Renal cortical epithelial cell (primary cell): ENCODE measurements around the gene ALDH1L1. TPM values are rescaled to one million over a fixed set of nuclear protein-coding genes. Genes with fewer than 3 reads are reported as not detected.

Experiments
- DNase-seq: peaks from one replicate; pipeline ENCODE4 v3.0.0-alpha.2; 2011; ENCODE audit warnings: low read depth
- total RNA-seq: library from RNA; depleted of rRNA; stranded (reverse); fragments of >200 nt; gene quantifications from 2 replicates; pipeline ENCODE4 v1.2.3, GENCODE V29; 2014

The ALDH1L1 gene
- total RNA-seq, 1 donor from 2014 or later, result 4.6 TPM

- DNase-seq, result peak; percentile 7
These were observed 46.0 kb downstream of the ALDH1L1 start for GRCh38 chr3:126134219-126134975.

GRCh38 chr3:126133606-126134005 lies 46.8 kb downstream of the ALDH1L1 start:
- no peak for DNase-seq

GRCh38 chr3:126132751-126133511 lies 47.5 kb downstream of the ALDH1L1 start:
- DNase-seq, result no peak

GRCh38 chr3:126131881-126132750 lies 48.3 kb downstream of the ALDH1L1 start:
- no peak for DNase-seq

- DNase-seq, result peak; percentile 26
These were observed 49.2 kb downstream of the ALDH1L1 start for GRCh38 chr3:126130981-126131745.

- DNase-seq, result peak; percentile 24
These were observed 50.1 kb downstream of the ALDH1L1 start for GRCh38 chr3:126130081-126130855.

GRCh38 chr3:126129398-126129891 lies 50.9 kb downstream of the ALDH1L1 start:
- peak; percentile 82 for DNase-seq

GRCh38 chr3:126128504-126129397 lies 51.6 kb downstream of the ALDH1L1 start:
- no peak for DNase-seq

- DNase-seq, result no peak
These were observed 52.5 kb downstream of the ALDH1L1 start for GRCh38 chr3:126127904-126128303.

GRCh38 chr3:126127452-126127851 lies 52.9 kb downstream of the ALDH1L1 start:
- DNase-seq, result no peak

- no peak for DNase-seq
These were observed 53.5 kb downstream of the ALDH1L1 start for GRCh38 chr3:126126811-126127431.

- no peak for DNase-seq
These were observed 54.1 kb downstream of the ALDH1L1 start for GRCh38 chr3:126126286-126126685.

- no peak for DNase-seq
These were observed 54.6 kb downstream of the ALDH1L1 start for GRCh38 chr3:126125781-126126251.

GRCh38 chr3:126125341-126125740 lies 55.0 kb downstream of the ALDH1L1 start:
- no peak for DNase-seq

- no peak for DNase-seq
These were observed 55.5 kb downstream of the ALDH1L1 start for GRCh38 chr3:126124896-126125295.

- no peak for DNase-seq
These were observed 56.1 kb downstream of the ALDH1L1 start for GRCh38 chr3:126124148-126124868.

- no peak for DNase-seq
These were observed 58.8 kb downstream of the ALDH1L1 start for GRCh38 chr3:126121632-126122031.

GRCh38 chr3:126121074-126121473 lies 59.3 kb downstream of the ALDH1L1 start:
- DNase-seq, result no peak
